ENCODE measurements around the gene PTPN12. TPM values are rescaled to one million over a fixed set of nuclear protein-coding genes. Genes with fewer than 3 reads are reported as not detected.

The PTPN12 gene
- total RNA-seq, 1 donor from 2014 or later = 114 TPM

- no peak for DNase-seq (ENCODE audit: low spot score in 2 of 2, unreplicated experiment in 2 of 2)
- H3K9me3 Mint-ChIP-seq = no peaks in the 10 kb centered on the region
- H3K27me3 Mint-ChIP-seq (ENCODE audit: low read depth) = no peaks in the 10 kb centered on the region
- no peaks in the 10 kb centered on the region for H3K4me1 Mint-ChIP-seq
- no peak overlapping the region for H3K27ac Mint-ChIP-seq
- TF ChIP-seq CTCF (IDR thresholded peaks at IDR 0.05; ENCODE audit: unreplicated experiment) = no peak
- H3K36me3 Mint-ChIP-seq = peaks cover 8% of the 10 kb centered on the region
- H3K4me3 Mint-ChIP-seq = no peak overlapping the region
Measured at GRCh38 chr7:77661816-77662215, 124.7 kb downstream of the PTPN12 start.

GRCh38 chr7:77662869-77663268, 125.8 kb downstream of the PTPN12 start:
- Mint-ChIP-seq H3K4me1 (no peaks in the 10 kb centered on the region), H3K36me3 (peaks cover 8% of the 10 kb centered on the region), H3K9me3 (no peaks in the 10 kb centered on the region), H3K27ac (no peak overlapping the region), H3K27me3 (ENCODE audit: low read depth) (no peaks in the 10 kb centered on the region), H3K4me3 (no peak overlapping the region)
- no peak for TF ChIP-seq CTCF (IDR thresholded peaks at IDR 0.05; ENCODE audit: unreplicated experiment)
- DNase-seq (ENCODE audit: low spot score in 2 of 2, unreplicated experiment in 2 of 2) = no peak

- no peak overlapping the region for H3K4me3 Mint-ChIP-seq
- peaks cover 3% of the 10 kb centered on the region for H3K36me3 Mint-ChIP-seq
- DNase-seq (ENCODE audit: low spot score in 2 of 2, unreplicated experiment in 2 of 2) = no peak
- H3K9me3 Mint-ChIP-seq = no peaks in the 10 kb centered on the region
- H3K27me3 Mint-ChIP-seq (ENCODE audit: low read depth) = no peaks in the 10 kb centered on the region
- no peak overlapping the region for H3K27ac Mint-ChIP-seq
- no peak for TF ChIP-seq CTCF (IDR thresholded peaks at IDR 0.05; ENCODE audit: unreplicated experiment)
- no peaks in the 10 kb centered on the region for H3K4me1 Mint-ChIP-seq
Measured at GRCh38 chr7:77664715-77665114, 127.6 kb downstream of the PTPN12 start.

- Mint-ChIP-seq H3K4me3 (no peak overlapping the region), H3K36me3 (peaks cover 3% of the 10 kb centered on the region), H3K9me3 (no peaks in the 10 kb centered on the region), H3K4me1 (no peaks in the 10 kb centered on the region), H3K27me3 (ENCODE audit: low read depth) (no peaks in the 10 kb centered on the region), H3K27ac (no peak overlapping the region)
- DNase-seq (ENCODE audit: low spot score in 2 of 2, unreplicated experiment in 2 of 2) = no peak
- TF ChIP-seq CTCF (IDR thresholded peaks at IDR 0.05; ENCODE audit: unreplicated experiment) = no peak
Measured at GRCh38 chr7:77665161-77665560, 128.1 kb downstream of the PTPN12 start.

- no peak for DNase-seq (ENCODE audit: low spot score in 2 of 2, unreplicated experiment in 2 of 2)
- Mint-ChIP-seq H3K4me3 (no peak overlapping the region), H3K4me1 (no peaks in the 10 kb centered on the region), H3K9me3 (no peaks in the 10 kb centered on the region), H3K27ac (no peak overlapping the region), H3K36me3 (peaks cover 3% of the 10 kb centered on the region), H3K27me3 (ENCODE audit: low read depth) (no peaks in the 10 kb centered on the region)
- TF ChIP-seq CTCF (IDR thresholded peaks at IDR 0.05; ENCODE audit: unreplicated experiment) = no peak
Measured at GRCh38 chr7:77667459-77668086, 130.5 kb downstream of the PTPN12 start.

GRCh38 chr7:77674878-77675277, 137.8 kb downstream of the PTPN12 start:
- Mint-ChIP-seq H3K27ac (no peak overlapping the region), H3K4me3 (no peak overlapping the region)
- no peak for DNase-seq (ENCODE audit: low spot score in 2 of 2, unreplicated experiment in 2 of 2)

More at GRCh38 chr7:77674878-77675277, 137.8 kb downstream of the PTPN12 start:
- no peaks in the 10 kb centered on the region for H3K9me3 Mint-ChIP-seq
- peaks cover 8% of the 10 kb centered on the region for H3K36me3 Mint-ChIP-seq
- H3K27me3 Mint-ChIP-seq (ENCODE audit: low read depth) = no peaks in the 10 kb centered on the region
- H3K4me1 Mint-ChIP-seq = peaks cover 4% of the 10 kb centered on the region
- TF ChIP-seq CTCF (IDR thresholded peaks at IDR 0.05; ENCODE audit: unreplicated experiment) = no peak

Measured in mesothelial cell of epicardium (in vitro differentiated cells).